ENCODE measurements around the gene FMN1.

The FMN1 gene

DNA sequence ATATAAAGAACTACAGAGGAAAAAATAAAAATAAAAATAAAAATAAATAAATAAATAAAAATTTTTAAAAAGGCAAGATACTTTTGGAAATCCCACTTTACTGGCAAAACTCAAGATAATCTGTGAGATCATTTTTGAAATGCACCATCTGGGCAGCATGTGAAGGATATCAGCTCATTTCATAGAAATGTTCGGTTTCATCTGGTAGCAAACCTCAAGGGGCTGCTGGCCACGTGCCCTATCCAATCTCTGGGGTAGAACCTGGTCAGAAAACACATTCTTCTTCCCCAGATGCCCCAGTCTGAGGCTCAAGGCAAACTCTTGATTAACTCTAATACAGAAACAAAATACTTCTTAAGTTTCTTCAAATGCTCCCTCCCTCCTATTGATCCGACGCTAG is 166.0 kb downstream of the FMN1 start:
- in situ Hi-C loops (cut with HindIII; ENCODE audit: low sequenced_read_pairs): no loop called here

DNA sequence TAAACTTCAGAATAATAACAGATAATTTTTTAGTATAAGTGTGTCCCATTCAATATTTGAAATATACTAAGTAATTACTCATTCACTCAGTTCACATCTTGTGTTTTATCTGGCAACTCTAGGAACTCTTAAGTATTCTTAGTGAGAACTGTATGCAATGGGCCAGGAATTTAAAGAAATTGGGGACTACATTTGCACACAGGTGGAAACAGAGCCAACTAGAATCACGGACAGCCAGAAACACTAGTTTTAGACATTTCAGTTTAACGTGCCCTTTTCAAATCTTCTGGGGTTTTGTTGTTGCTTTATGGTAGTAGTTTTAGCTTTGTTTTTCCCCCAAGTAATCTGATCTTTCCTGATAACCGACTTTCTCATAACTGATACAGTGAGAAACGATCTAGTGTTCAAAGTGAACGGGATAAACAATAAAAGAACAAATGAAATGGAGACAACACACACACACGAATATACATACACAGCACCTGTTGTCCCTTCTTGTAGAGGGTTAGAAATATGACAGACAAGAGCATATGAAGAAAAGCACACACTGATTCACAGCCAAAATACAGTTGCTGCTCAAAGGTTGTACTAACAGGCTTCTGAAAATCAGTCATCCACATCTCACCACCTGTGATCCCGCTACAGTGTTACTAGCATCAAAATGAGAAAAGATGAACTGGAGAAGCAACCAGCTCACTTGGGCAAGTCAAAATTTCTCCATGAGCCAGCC is 167.0 kb downstream of the FMN1 start:
- in situ Hi-C loops (cut with HindIII; ENCODE audit: low sequenced_read_pairs): no loop called here

DNA sequence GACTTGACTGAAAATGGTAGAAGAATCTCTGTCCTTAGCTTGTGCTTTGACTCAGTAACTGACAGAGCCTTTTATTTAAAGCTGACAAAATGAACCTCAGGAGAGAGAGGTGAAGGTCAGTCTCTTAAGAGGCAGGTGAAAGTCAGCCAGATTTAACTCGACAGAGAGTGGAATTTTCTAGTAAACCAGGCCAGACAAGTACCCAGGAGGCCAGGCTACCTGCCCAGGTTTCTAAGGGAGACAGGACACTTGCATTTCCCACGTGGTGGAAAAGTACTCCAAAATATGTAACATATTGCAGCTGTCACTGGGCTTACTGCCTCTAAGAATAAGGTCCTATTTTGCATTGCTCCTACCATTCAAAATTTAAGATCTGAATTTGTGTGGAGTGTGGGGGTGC is 167.9 kb downstream of the FMN1 start:
- in situ Hi-C loops (cut with HindIII; ENCODE audit: low sequenced_read_pairs): no loop called here

DNA sequence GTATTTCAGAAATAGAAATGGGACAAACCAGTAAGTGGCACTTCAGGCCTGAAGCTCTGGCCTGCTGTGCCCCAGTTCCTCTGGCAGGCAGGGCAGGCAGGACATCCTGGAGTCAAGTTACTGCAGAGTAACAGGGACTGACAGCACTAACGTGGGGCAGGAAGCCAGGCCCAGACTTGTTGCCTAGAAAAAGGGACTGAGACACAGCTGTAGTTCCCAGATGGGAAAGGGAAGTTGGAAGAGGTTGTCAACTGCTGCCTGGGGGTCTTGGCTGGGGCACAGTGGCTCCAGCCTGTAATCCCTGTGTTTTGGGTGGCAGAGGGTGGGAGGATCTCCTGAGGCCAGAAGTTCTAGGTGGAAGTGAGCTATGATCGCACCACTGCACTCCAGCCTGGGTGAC is 171.9 kb downstream of the FMN1 start:
- in situ Hi-C loops (cut with HindIII; ENCODE audit: low sequenced_read_pairs): loop anchor here (25.0 kb wide), 1 partner anchor 115 kb away; no protein-coding TSS in a partner anchor

DNA sequence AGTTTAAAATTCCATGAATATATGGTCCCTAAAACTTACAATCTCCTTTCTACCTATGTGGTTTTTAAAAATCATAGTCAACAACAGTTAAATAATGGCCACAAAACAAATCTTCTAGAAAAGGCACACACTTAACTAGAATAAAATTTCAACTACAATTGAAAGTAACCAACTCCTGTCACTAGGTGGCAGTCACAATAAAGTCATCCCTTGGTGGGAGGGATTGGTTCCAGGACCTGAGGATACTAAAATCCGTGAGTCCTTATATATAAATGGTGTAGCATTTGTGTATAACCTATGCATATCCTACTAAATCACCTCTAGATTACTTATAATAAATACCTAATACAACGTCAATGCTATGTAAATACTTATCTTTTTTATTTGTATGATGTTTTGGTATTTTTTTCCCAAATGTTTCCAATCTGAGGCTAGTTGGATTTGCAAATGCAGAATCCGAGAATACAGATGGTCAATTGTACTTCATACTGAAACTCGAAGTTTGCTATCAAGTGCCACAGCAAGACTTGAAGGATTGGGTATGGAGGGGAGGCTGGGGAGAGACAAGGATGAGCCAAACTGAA is 172.6 kb downstream of the FMN1 start:
- in situ Hi-C loops (cut with HindIII; ENCODE audit: low sequenced_read_pairs): loop anchor here (25.0 kb wide), 1 partner anchor 115 kb away; no protein-coding TSS in a partner anchor

DNA sequence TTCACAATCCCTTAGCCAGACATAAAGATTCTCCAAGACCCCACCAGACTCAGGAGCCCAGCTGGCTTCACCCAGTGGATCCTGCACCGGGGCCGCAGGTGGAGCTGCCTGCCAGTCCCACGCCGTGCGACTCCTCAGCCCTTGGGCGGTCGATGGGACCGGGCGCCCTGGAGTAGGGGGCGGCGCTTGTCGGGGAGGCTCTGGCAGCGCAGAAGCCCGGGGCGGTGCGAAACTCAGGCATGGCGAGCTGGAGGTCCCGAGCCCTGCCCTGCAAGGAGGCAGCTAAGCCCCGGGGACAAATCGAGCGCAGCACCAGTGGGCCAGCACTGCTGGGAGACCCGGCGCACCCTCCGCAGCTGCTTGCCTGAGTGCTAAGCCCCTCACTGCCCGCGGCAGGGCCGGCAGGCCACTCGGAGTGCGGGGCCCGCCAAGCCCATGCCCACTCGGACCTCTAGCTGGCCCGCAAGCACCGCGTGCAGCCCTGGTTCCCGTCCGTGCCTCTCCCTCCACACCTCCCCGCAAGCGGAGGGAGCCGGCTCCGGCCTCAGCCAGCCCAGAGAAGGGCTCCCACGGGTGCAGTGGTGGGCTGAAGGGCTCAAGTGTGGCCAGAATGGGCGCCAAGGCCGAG is 175.0 kb downstream of the FMN1 start:
- in situ Hi-C loops (cut with HindIII; ENCODE audit: low sequenced_read_pairs): loop anchor here (5.0 to 25.0 kb wide), 2 partner anchors 42 to 118 kb away; no protein-coding TSS in a partner anchor

DNA sequence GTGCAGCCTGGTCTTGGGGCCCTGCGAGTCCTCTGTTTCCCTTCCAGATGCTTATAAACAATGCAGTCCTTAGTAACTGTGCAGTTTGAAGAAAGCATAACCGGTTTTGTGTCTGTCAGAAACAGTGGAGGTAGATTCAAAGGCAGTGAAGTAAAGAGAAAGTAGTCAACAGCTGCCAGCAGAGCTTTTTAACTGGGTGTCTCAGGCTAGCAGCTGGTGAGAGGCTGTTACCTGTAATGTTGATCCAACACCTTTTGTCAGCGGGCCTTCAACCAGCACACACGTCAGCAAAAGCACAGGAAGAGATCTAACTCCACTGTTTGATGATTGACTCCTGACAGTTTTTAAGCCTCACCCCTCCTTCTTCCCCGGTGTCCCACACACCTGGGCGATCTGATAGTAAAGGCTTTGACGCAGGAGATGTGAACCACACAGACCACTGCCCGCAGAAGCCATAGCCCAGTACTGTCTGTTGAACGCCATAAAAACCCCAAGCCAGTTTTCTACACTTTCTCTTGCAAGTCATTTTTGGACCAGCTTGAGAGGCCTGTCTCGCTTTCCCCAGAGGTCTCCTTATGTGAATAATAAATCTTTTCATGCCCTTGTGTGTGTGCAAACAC is 178.0 kb downstream of the FMN1 start:
- in situ Hi-C loops (cut with HindIII; ENCODE audit: low sequenced_read_pairs): loop anchor here (5.0 to 25.0 kb wide), 2 partner anchors 39 to 121 kb away; no protein-coding TSS in a partner anchor

DNA sequence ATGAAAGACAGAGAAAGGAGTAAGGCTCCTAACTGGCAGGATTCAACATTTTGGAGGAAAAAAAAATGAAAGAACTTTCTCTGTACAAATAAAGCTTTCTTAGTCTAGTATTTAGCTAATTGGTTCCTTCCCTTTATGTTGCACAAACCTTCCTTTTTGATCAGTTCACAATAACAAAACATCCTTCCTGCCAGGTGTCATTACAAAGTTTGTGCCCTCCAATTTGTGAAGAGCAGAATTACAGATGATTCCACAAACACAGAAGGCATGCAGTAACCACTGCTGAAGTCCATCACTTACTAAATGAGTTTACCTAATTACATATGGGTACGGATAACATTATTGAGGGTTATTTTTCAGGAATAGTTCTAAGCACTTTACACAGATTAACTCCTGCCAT is 179.9 kb downstream of the FMN1 start:
- in situ Hi-C loops (cut with HindIII; ENCODE audit: low sequenced_read_pairs): loop anchor here (5.0 to 25.0 kb wide), 2 partner anchors 58 to 123 kb away; no protein-coding TSS in a partner anchor

DNA sequence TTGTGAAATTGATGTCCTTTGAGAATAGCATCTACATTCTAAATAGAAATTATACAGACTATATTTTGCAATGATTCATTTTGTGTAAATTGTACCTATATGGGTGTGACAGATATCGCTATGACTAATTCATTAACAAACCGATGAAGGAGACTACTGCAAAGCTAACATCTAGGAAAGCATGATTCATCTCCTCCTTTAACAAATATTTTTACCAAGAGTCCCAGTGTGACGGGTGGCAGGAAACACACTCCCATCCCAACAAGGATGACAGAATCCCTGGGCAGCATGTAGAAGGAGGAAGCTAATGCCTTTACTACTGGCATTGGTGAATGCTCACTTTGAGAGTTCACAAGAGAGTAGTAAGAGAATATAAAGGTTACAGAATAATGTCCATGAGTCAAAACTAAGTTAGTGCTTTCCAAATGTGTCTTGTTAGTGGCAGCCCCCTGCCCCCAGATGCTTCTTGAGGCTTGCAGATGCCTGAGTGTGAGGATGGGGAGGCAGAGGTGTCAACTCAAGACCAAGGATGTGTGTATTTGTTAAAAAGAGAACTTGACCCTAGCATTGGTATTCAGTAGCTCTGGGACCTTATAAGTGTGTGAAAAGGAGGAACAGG is 180.6 kb downstream of the FMN1 start:
- in situ Hi-C loops (cut with HindIII; ENCODE audit: low sequenced_read_pairs): loop anchor here (5.0 to 25.0 kb wide), 2 partner anchors 58 to 123 kb away; no protein-coding TSS in a partner anchor

DNA sequence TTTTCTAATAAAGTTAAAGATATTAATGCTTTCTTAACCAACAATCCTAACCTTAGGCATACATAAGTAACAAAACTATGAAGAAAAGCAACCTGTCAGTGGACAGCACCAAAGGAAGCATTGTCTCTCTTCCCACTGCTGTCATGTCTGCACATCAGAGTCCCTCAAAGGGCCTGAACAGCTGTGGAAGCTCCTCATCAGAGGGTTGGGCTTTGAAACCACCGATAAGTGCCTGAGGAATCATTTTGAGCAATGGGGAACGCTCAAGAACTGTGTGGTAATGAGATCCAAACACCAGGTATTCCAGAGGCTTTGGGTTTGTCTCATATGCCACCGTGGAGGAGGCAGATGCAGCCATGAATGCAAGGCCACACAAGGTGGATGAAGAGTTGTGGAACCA is 182.5 kb downstream of the FMN1 start:
- in situ Hi-C loops (cut with HindIII; ENCODE audit: low sequenced_read_pairs): loop anchor here (5.0 to 25.0 kb wide), 2 partner anchors 60 to 125 kb away; no protein-coding TSS in a partner anchor

DNA sequence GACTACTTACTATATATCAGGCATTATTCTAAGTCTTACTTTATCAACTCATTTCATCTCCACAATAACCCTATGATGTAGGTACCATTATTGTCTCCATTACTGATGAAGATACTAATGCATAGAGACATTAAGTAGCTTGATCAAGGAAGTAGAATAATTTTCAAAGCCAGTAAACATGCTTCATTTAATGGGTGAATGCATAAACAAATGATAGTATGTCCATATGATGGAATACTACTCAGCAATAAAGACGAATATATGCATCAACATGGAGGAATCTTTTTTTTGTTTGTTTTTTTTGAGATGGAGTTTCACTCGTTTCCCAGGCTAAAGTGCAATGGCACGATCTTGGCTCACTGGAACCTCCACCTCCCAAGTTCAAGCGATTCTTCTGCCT is 184.9 kb downstream of the FMN1 start:
- in situ Hi-C loops (cut with HindIII; ENCODE audit: low sequenced_read_pairs): loop anchor here (5.0 to 25.0 kb wide), 2 partner anchors 63 to 128 kb away; no protein-coding TSS in a partner anchor

DNA sequence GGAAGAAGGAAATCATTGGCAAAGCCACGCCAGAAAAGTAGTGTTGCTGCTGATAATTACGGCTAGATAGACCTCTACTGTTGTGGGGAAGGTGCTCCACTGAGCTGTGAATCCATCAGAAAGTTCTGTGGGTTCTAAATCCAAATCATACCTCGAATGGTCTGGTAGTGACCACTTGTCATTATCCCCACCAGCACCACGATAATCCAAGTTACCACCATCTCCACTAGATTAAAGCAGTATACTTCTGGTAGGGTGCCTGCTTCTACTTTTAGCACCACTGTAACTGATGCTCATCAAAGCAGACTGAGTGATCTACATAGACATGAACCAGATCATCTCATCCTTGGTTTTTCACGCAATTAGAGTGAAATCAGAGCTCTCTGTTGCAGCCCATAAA is 185.5 kb downstream of the FMN1 start:
- in situ Hi-C loops (cut with HindIII; ENCODE audit: low sequenced_read_pairs): loop anchor here (25.0 kb wide), 1 partner anchor 128 kb away; no protein-coding TSS in a partner anchor

DNA sequence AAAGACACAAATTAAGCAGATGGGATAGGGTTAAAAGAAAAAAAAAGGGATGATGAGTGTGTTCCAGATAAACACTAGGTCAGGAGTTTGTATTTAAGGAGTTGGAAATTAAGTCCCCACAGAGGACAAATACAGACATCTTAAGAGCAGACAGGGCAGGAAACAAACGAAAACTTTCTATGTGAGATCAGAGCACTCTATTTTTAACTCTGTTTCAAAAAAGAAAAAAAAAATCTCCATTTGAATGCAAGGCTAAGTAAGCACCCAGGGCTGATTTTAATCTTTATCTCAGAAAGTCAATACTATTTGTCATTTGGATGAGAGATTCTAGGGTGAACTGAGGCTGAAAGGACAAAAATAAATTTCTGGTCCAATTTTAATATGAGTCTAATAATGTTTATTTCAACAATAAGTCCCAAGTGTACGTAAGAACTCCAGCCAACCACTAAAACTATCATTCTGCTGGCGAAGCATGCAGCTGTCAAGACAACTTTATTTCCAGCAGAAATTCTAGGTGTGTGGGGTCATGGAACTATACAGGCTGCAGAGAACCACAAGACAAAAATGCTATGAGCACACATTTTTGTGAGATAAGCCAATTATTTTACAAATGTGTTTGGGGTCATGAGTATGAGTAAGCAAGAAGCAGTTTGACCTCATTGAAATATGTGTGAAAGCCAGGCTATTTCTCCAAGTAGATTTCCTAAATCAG is 186.1 kb downstream of the FMN1 start:
- in situ Hi-C loops (cut with HindIII; ENCODE audit: low sequenced_read_pairs): loop anchor here (25.0 kb wide), 1 partner anchor 129 kb away; no protein-coding TSS in a partner anchor

DNA sequence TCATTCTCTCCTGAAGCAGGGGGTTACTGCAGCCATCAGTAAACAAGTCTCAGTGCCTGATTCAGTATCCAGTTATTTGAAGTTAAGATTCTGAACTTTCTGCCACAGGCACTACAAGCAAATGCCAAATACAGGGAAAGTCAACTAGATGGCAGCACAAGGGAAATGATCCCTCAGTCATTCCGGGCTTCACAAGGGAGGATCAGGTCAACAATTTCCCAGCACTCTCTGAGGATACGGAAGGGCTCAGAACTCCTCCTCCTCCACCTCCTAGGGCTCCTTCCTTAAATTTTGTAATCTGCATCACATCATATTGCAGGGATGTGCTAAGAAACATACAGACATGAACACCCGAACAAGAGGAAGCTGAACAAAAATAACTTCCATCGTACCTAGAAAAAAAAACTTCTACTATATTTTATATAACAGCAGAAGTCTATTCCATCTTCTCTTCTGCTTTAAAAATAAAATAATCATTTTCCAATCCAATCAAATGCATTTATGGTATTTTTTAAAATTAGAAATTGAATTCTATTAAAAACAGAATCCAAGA is 187.1 kb downstream of the FMN1 start:
- in situ Hi-C loops (cut with HindIII; ENCODE audit: low sequenced_read_pairs): loop anchor here (25.0 kb wide), 1 partner anchor 130 kb away; no protein-coding TSS in a partner anchor

DNA sequence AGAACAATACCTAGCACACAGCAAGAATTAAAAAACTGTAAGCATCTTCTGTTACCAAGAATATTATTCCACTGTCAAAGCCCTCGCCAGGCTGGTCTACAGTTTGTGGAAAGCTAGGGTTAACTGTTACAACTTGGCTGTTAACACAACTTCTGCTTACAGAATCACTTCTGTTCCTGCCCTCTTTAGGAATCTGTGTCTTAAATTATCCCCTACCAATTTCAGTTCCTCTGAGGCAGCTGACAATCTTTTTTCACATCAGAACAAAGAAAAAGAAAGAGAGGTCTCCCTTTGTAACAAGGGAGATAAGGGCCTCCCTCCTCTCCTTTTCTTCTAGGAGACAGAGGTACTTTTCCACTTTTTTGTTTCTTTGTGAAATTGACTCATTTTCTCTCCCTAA is 188.9 kb downstream of the FMN1 start:
- in situ Hi-C loops (cut with HindIII; ENCODE audit: low sequenced_read_pairs): loop anchor here (25.0 kb wide), 1 partner anchor 132 kb away; no protein-coding TSS in a partner anchor

DNA sequence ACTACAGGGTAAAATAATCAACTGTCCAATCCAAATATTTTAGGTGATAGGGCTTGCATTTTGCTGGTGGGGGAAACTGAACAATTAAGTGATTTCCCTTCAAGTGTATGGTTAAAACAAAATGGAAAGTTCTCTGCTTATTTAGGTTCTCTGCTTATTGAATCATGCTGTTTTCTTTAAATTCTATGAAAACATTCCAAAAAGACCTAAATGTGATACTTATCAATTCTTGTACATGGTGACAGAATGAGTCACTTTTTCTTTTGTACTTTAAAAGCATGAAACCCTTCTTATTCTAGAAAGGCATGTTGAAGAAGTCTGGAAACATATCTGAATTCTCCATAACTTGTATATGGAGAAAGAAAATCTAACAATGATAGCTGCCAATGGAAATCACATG is 192.6 kb downstream of the FMN1 start:
- in situ Hi-C loops (cut with HindIII; ENCODE audit: low sequenced_read_pairs): loop anchor here (25.0 kb wide), 1 partner anchor 135 kb away; no protein-coding TSS in a partner anchor

DNA sequence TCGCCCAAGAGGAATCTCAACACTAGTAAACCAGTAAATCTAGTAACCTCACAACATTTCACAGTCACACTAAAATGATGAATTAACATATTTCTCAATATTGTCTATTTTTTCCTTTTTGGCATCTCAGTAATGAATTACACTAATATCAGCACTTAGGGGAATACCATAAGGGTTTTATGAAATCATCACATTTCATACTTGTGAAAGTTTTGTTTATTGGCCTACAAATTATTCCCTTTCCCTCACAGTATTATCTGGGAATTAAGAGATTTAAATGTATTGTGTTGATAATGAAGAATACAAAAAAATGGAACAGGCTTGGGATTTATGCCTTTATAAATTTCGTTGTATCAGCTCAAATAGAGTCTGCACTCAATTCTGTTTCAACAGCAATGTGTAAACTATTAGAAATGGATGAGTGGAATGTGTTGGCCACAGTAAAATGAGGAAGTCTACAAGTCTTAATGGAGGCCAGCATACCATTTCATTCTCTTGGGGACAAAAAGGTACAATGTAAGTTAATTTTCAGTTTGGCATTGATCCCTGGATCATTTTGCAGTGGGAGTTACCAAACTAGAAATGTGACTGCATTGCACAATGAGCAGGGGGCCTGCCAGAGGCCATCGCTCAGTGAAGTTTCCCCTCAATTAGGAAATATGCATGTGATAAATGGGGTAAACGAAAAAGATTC is 195.4 kb downstream of the FMN1 start:
- in situ Hi-C loops (cut with HindIII; ENCODE audit: low sequenced_read_pairs): no loop called here

DNA sequence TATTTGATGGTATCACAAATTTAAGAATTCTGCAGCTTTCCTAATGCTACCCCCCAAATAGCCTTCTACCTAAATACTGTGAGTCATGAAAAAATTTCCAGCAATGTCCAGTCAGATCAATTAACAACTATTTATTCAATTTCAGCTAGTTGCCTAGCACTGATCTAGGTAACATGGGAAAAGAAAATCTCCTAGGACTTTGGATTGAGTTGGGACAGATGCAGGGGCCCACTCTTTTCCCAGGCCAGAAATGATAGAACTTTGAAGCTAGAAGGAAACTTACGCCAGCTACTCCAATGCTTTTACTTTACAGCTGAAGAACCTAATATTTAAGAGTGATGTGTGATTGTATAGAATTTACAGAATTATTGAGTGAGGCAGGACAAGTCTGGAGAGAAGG is 196.3 kb downstream of the FMN1 start:
- in situ Hi-C loops (cut with HindIII; ENCODE audit: low sequenced_read_pairs): no loop called here
